Right hindlimb (tissue), 1 donor: ENCODE data around the gene TMC6.

Source experiments
- DNase-seq: peaks from one replicate; pipeline ENCODE4 v3.0.0-alpha.2; 2018

Gene TMC6

GRCh38 chr17:78064708-78065107, 63.8 kb downstream of the TMC6 start:
- DNase-seq, result no peak

- no peak for DNase-seq
Observed at GRCh38 chr17:78063489-78063888, 65.1 kb downstream of the TMC6 start.

GRCh38 chr17:78062596-78062995, 66.0 kb downstream of the TMC6 start:
- no peak for DNase-seq
